ENCODE data around the gene CSTF3.
"Not testable (repeated sequence)": the region's sequence is repeated elsewhere in the genome, so short reads cannot be mapped to it uniquely, and the experiment has no call there.

Gene CSTF3

GRCh38 chr11:33135768-33136443, 25.4 kb downstream of the CSTF3 start:
- H3K27me3 Mint-ChIP-seq: no peaks in the 10 kb centered on the region
- peaks cover 7% of the 10 kb centered on the region for H3K4me1 Mint-ChIP-seq (ENCODE audit: low read depth)
- no peaks in the 10 kb centered on the region for H3K9me3 Mint-ChIP-seq
- DNase-seq: no peak
- no peak overlapping the region for H3K27ac Mint-ChIP-seq
- no peak overlapping the region for H3K4me3 Mint-ChIP-seq
- peaks cover 66% of the 10 kb centered on the region for H3K36me3 Mint-ChIP-seq (ENCODE audit: low read depth)

GRCh38 chr11:33135216-33135615, 26.1 kb downstream of the CSTF3 start:
- Mint-ChIP-seq H3K4me1 (ENCODE audit: low read depth) (peaks cover 7% of the 10 kb centered on the region), H3K27me3 (no peaks in the 10 kb centered on the region), H3K36me3 (ENCODE audit: low read depth) (peaks cover 59% of the 10 kb centered on the region), H3K9me3 (no peaks in the 10 kb centered on the region), H3K27ac (no peak overlapping the region), H3K4me3 (no peak overlapping the region)
- no peak for DNase-seq

- Mint-ChIP-seq H3K27ac (no peak overlapping the region), H3K9me3 (no peaks in the 10 kb centered on the region), H3K36me3 (ENCODE audit: low read depth) (peaks cover 52% of the 10 kb centered on the region), H3K4me3 (no peak overlapping the region), H3K4me1 (ENCODE audit: low read depth) (peaks cover 5% of the 10 kb centered on the region), H3K27me3 (no peaks in the 10 kb centered on the region)
- DNase-seq: no peak
Observed at GRCh38 chr11:33134276-33134675, 27.0 kb downstream of the CSTF3 start.

- Mint-ChIP-seq H3K27me3 (no peaks in the 10 kb centered on the region), H3K4me1 (ENCODE audit: low read depth) (peaks cover 9% of the 10 kb centered on the region), H3K36me3 (ENCODE audit: low read depth) (peaks cover 52% of the 10 kb centered on the region), H3K9me3 (no peaks in the 10 kb centered on the region), H3K4me3 (no peak overlapping the region), H3K27ac (peak overlapping the region; percentile 9)
- DNase-seq: no peak
Observed at GRCh38 chr11:33133761-33134160, 27.5 kb downstream of the CSTF3 start.

GRCh38 chr11:33132510-33132909, 28.8 kb downstream of the CSTF3 start:
- no peak for DNase-seq
- Mint-ChIP-seq H3K36me3 (ENCODE audit: low read depth) (peaks cover 44% of the 10 kb centered on the region), H3K9me3 (no peaks in the 10 kb centered on the region), H3K27ac (no peak overlapping the region), H3K4me1 (ENCODE audit: low read depth) (peaks cover 14% of the 10 kb centered on the region), H3K4me3 (no peak overlapping the region), H3K27me3 (no peaks in the 10 kb centered on the region)

GRCh38 chr11:33128739-33129138, 32.5 kb downstream of the CSTF3 start:
- Mint-ChIP-seq H3K4me3 (no peak overlapping the region), H3K36me3 (ENCODE audit: low read depth) (peaks cover 38% of the 10 kb centered on the region), H3K4me1 (ENCODE audit: low read depth) (peaks cover 19% of the 10 kb centered on the region), H3K9me3 (no peaks in the 10 kb centered on the region), H3K27me3 (no peaks in the 10 kb centered on the region), H3K27ac (peak overlapping the region; percentile 16)
- no peak for DNase-seq

- Mint-ChIP-seq H3K9me3 (no peaks in the 10 kb centered on the region), H3K27me3 (no peaks in the 10 kb centered on the region), H3K4me3 (no peak overlapping the region), H3K36me3 (ENCODE audit: low read depth) (peaks cover 29% of the 10 kb centered on the region), H3K4me1 (ENCODE audit: low read depth) (peaks cover 19% of the 10 kb centered on the region), H3K27ac (no peak overlapping the region)
- DNase-seq: no peak
Observed at GRCh38 chr11:33125611-33126010, 35.7 kb downstream of the CSTF3 start.

GRCh38 chr11:33125025-33125424, 36.3 kb downstream of the CSTF3 start:
- Mint-ChIP-seq H3K36me3 (ENCODE audit: low read depth) (peaks cover 29% of the 10 kb centered on the region), H3K27ac (no peak overlapping the region), H3K4me1 (ENCODE audit: low read depth) (peaks cover 19% of the 10 kb centered on the region), H3K9me3 (no peaks in the 10 kb centered on the region), H3K27me3 (no peaks in the 10 kb centered on the region), H3K4me3 (no peak overlapping the region)
- no peak for DNase-seq

GRCh38 chr11:33122696-33123095, 38.6 kb downstream of the CSTF3 start:
- H3K27me3 Mint-ChIP-seq, DNase-seq: not testable (repeated sequence)

GRCh38 chr11:33116535-33116934, 44.7 kb downstream of the CSTF3 start:
- no peak for DNase-seq
- no peaks in the 10 kb centered on the region for H3K27me3 Mint-ChIP-seq
- H3K36me3 Mint-ChIP-seq (ENCODE audit: low read depth): peaks cover 1% of the 10 kb centered on the region
- no peaks in the 10 kb centered on the region for H3K9me3 Mint-ChIP-seq
- H3K4me1 Mint-ChIP-seq (ENCODE audit: low read depth): peaks cover 3% of the 10 kb centered on the region
- no peak overlapping the region for H3K4me3 Mint-ChIP-seq
- H3K27ac Mint-ChIP-seq: no peak overlapping the region

More at GRCh38 chr11:33122696-33123095, 38.6 kb downstream of the CSTF3 start:
- not testable (repeated sequence) for H3K4me1 Mint-ChIP-seq (ENCODE audit: low read depth); H3K27ac Mint-ChIP-seq; H3K4me3 Mint-ChIP-seq; H3K9me3 Mint-ChIP-seq
- peaks cover 22% of the 10 kb centered on the region for H3K36me3 Mint-ChIP-seq (ENCODE audit: low read depth)

- Mint-ChIP-seq H3K36me3 (ENCODE audit: low read depth) (peaks cover 21% of the 10 kb centered on the region), H3K9me3 (no peaks in the 10 kb centered on the region), H3K4me1 (ENCODE audit: low read depth) (no peaks in the 10 kb centered on the region), H3K27ac (no peak overlapping the region), H3K27me3 (no peaks in the 10 kb centered on the region), H3K4me3 (no peak overlapping the region)
- no peak for DNase-seq
Observed at GRCh38 chr11:33110083-33110482, 51.2 kb downstream of the CSTF3 start.

GRCh38 chr11:33109294-33109895, 51.9 kb downstream of the CSTF3 start:
- Mint-ChIP-seq H3K36me3 (ENCODE audit: low read depth) (peaks cover 27% of the 10 kb centered on the region), H3K27ac (no peak overlapping the region), H3K4me3 (no peak overlapping the region), H3K9me3 (no peaks in the 10 kb centered on the region), H3K4me1 (ENCODE audit: low read depth) (no peaks in the 10 kb centered on the region), H3K27me3 (no peaks in the 10 kb centered on the region)
- no peak for DNase-seq

- no peaks in the 10 kb centered on the region for H3K4me1 Mint-ChIP-seq (ENCODE audit: low read depth)
- H3K4me3 Mint-ChIP-seq: no peak overlapping the region
- H3K36me3 Mint-ChIP-seq (ENCODE audit: low read depth): peaks cover 74% of the 10 kb centered on the region
- no peak for DNase-seq
- H3K9me3 Mint-ChIP-seq: no peaks in the 10 kb centered on the region
- H3K27ac Mint-ChIP-seq: no peak overlapping the region
- no peaks in the 10 kb centered on the region for H3K27me3 Mint-ChIP-seq
Observed at GRCh38 chr11:33103836-33104235, 57.4 kb downstream of the CSTF3 start.

- Mint-ChIP-seq H3K4me3 (no peak overlapping the region), H3K27ac (no peak overlapping the region), H3K27me3 (no peaks in the 10 kb centered on the region), H3K9me3 (no peaks in the 10 kb centered on the region), H3K36me3 (ENCODE audit: low read depth) (peaks cover 72% of the 10 kb centered on the region), H3K4me1 (ENCODE audit: low read depth) (no peaks in the 10 kb centered on the region)
- no peak for DNase-seq
Observed at GRCh38 chr11:33094157-33094556, 67.1 kb downstream of the CSTF3 start.

GRCh38 chr11:33089776-33090175, 71.5 kb downstream of the CSTF3 start:
- Mint-ChIP-seq H3K4me1 (ENCODE audit: low read depth) (no peaks in the 10 kb centered on the region), H3K4me3 (no peak overlapping the region), H3K9me3 (no peaks in the 10 kb centered on the region), H3K27me3 (no peaks in the 10 kb centered on the region), H3K36me3 (ENCODE audit: low read depth) (peaks cover 65% of the 10 kb centered on the region), H3K27ac (no peak overlapping the region)
- DNase-seq: no peak
